OCI-LY3 (cell line): ENCODE data around the gene CXCR2.

ENCODE experiments used
- H2AFZ ChIP-seq: fragments of 200-600, 300-600 bp; shearing (Covaris generic); 2 replicates; pipeline ENCODE4 v1.6.0; 2014; ENCODE audit warnings: antibody characterized with exemption, low read depth, low read length
- H3K27ac ChIP-seq: fragments of 200-600, 300-600 bp; sonication (generic); 2 replicates; pipeline ENCODE4 v1.5.1; 2014; ENCODE audit warnings: mild to moderate bottlenecking, low read length, moderate library complexity, mixed read lengths
- H3K27me3 ChIP-seq: fragments of 200-600, 300-600 bp; sonication (generic); 2 replicates; pipeline ENCODE4 v1.6.1; 2014; ENCODE audit warnings: low read depth, low read length, mixed read lengths
- H3K36me3 ChIP-seq: fragments of 200-600, 300-600 bp; sonication (generic); replicated peaks from 2 replicates; pipeline ENCODE3; 2014; ENCODE audit warnings: low read depth, low read length, mixed read lengths
- H3K4me1 ChIP-seq: fragments of 300-600, 200-600 bp; sonication (generic); 2 replicates; pipeline ENCODE4 v1.6.1; 2014; ENCODE audit warnings: low read length, mixed read lengths
- H3K4me2 ChIP-seq: fragments of 200-600, 300-600 bp; sonication (generic); 2 replicates; pipeline ENCODE4 v1.6.1; 2014; ENCODE audit warnings: low read length, mixed read lengths
- H3K4me3 ChIP-seq: fragments of 300-600, 200-600 bp; sonication (generic); 2 replicates; pipeline ENCODE4 v1.5.1; 2014; ENCODE audit warnings: antibody characterized with exemption, mild to moderate bottlenecking, low read length, moderate library complexity
- H3K79me2 ChIP-seq: fragments of 300-600, 200-600 bp; shearing (Covaris generic); 2 replicates; pipeline ENCODE4 v1.6.1; 2014; ENCODE audit warnings: mild to moderate bottlenecking, low read length, mixed read lengths
- H3K9ac ChIP-seq: fragments of 300-600, 200-600 bp; shearing (Covaris generic); 2 replicates; pipeline ENCODE4 v1.6.0; 2014; ENCODE audit warnings: mild to moderate bottlenecking, low read length, moderate library complexity
- H3K9me3 ChIP-seq: fragments of 200-600, 300-600 bp; shearing (Covaris generic); 2 replicates; pipeline ENCODE4 v1.6.1; 2014; ENCODE audit warnings: low read length, mixed read lengths; ENCODE audit not compliant: insufficient read depth
- H4K20me1 ChIP-seq: fragments of 200-600, 300-600 bp; sonication (generic); 2 replicates; pipeline ENCODE4 v1.6.1; 2016; ENCODE audit warnings: low read length, mixed read lengths; ENCODE audit not compliant: insufficient read depth
- CTCF ChIP-seq: fragments of 200-600, 300-600 bp; sonication (generic); IDR thresholded peaks from 2 replicates; pipeline ENCODE4 v1.5.1; 2014; ENCODE audit warnings: antibody characterized with exemption, low read length, low read depth
- EZH2phosphoT487 ChIP-seq: fragments of 200-600 bp; shearing (Covaris generic); IDR thresholded peaks from 2 replicates; pipeline ENCODE4 v1.6.1; 2018; ENCODE audit warnings: antibody characterized with exemption, mixed run types, low read depth

CXCR2 gene

GRCh38 chr2:218086478-218086877 is 39.4 kb upstream of the CXCR2 start:
- Histone ChIP-seq H3K27ac (no peak overlapping the region), H3K9ac (no peak overlapping the region), H3K4me3 (no peak overlapping the region), H4K20me1 (no peaks in the 10 kb centered on the region), H3K9me3 (no peaks in the 10 kb centered on the region), H3K4me1 (peaks cover 12% of the 10 kb centered on the region), H3K27me3 (no peaks in the 10 kb centered on the region), H3K4me2 (no peak overlapping the region), H2AFZ (no peak overlapping the region), H3K79me2 (no peaks in the 10 kb centered on the region), H3K36me3 (no peaks in the 10 kb centered on the region)
- TF ChIP-seq EZH2phosphoT487 (no peak), CTCF (no peak)

GRCh38 chr2:218089259-218089658 is 36.6 kb upstream of the CXCR2 start:
- no peak overlapping the region for H3K27ac ChIP-seq
- no peak overlapping the region for H2AFZ ChIP-seq
- no peaks in the 10 kb centered on the region for H3K27me3 ChIP-seq
- H3K9me3 ChIP-seq = no peaks in the 10 kb centered on the region
- no peaks in the 10 kb centered on the region for H4K20me1 ChIP-seq
- no peak for TF ChIP-seq EZH2phosphoT487
- no peak for TF ChIP-seq CTCF
- H3K4me1 ChIP-seq = no peaks in the 10 kb centered on the region
- H3K36me3 ChIP-seq = no peaks in the 10 kb centered on the region
- no peak overlapping the region for H3K4me2 ChIP-seq
- no peak overlapping the region for H3K4me3 ChIP-seq
- no peak overlapping the region for H3K9ac ChIP-seq
- H3K79me2 ChIP-seq = no peaks in the 10 kb centered on the region

- Histone ChIP-seq H3K4me2 (no peak overlapping the region), H3K4me3 (no peak overlapping the region), H3K27ac (no peak overlapping the region), H3K9me3 (no peaks in the 10 kb centered on the region), H2AFZ (no peak overlapping the region), H3K9ac (no peak overlapping the region), H3K36me3 (no peaks in the 10 kb centered on the region), H3K4me1 (no peaks in the 10 kb centered on the region), H3K79me2 (no peaks in the 10 kb centered on the region), H3K27me3 (no peaks in the 10 kb centered on the region), H4K20me1 (no peaks in the 10 kb centered on the region)
- TF ChIP-seq CTCF (no peak), EZH2phosphoT487 (no peak)
Measured at GRCh38 chr2:218091746-218092145, 34.1 kb upstream of the CXCR2 start.

- Histone ChIP-seq H2AFZ (no peak overlapping the region), H3K4me2 (no peak overlapping the region), H3K4me3 (no peak overlapping the region), H3K9ac (no peak overlapping the region), H3K36me3 (no peaks in the 10 kb centered on the region), H3K79me2 (no peaks in the 10 kb centered on the region), H3K27ac (no peak overlapping the region), H3K9me3 (no peaks in the 10 kb centered on the region), H3K27me3 (no peaks in the 10 kb centered on the region), H3K4me1 (no peaks in the 10 kb centered on the region), H4K20me1 (no peaks in the 10 kb centered on the region)
- TF ChIP-seq EZH2phosphoT487 (no peak), CTCF (no peak)
Measured at GRCh38 chr2:218093879-218094278, 31.9 kb upstream of the CXCR2 start.
